Activated CD4-positive, alpha-beta T cell treated with anti-CD3 and anti-CD28 coated beads, Interleukin-2, amount 10 ng/mL, durations not matched to agents 7 days and 5 days (primary cell): ENCODE data around the gene EXOC4. TPM values are rescaled to one million over a fixed set of nuclear protein-coding genes. Genes with fewer than 3 reads are reported as not detected.

Experiments used
- CTCF ChIA-PET: fragments of 350-600 bp; sonication (Branson Sonifier 250); formaldehyde crosslinking; loops from one replicate; lab custom pipeline; 2021; ENCODE audit warnings: antibody characterized with exemption; lab: Charles Lee
- POLR2A ChIA-PET: fragments of 350-600 bp; sonication (Branson Sonifier 250); formaldehyde crosslinking; loops from one replicate; lab custom pipeline; 2021; ENCODE audit warnings: antibody characterized with exemption; lab: Charles Lee
- DNase-seq: peaks from one replicate; pipeline ENCODE4 v3.0.0-alpha.2; 2020
- H3K27ac Mint-ChIP-seq: one replicate; pipeline ENCODE4 v1.8.0; 2021; ENCODE audit warnings: mild to moderate bottlenecking, moderate library complexity, mixed read lengths
- H3K27me3 Mint-ChIP-seq: one replicate; pipeline ENCODE4 v1.8.0; 2021; ENCODE audit warnings: mixed read lengths
- H3K36me3 Mint-ChIP-seq: one replicate; pipeline ENCODE4 v1.8.0; 2021; ENCODE audit warnings: low read depth, mixed read lengths
- H3K4me1 Mint-ChIP-seq: one replicate; pipeline ENCODE4 v1.8.0; 2021; ENCODE audit warnings: mixed read lengths
- H3K4me3 Mint-ChIP-seq: one replicate; pipeline ENCODE4 v1.8.0; 2021; ENCODE audit warnings: mild to moderate bottlenecking, moderate library complexity, mixed read lengths
- H3K9me3 Mint-ChIP-seq: one replicate; pipeline ENCODE4 v1.8.0; 2021; ENCODE audit warnings: mixed read lengths
- total RNA-seq, 2 experiments: library from RNA; stranded (reverse); gene quantifications; one replicate each; pipeline ENCODE4 v1.2.3, GENCODE V29; 2021

The EXOC4 gene
- total RNA-seq, 2 experiments from 2014 or later = 76.7 to 84.6 TPM

DNA sequence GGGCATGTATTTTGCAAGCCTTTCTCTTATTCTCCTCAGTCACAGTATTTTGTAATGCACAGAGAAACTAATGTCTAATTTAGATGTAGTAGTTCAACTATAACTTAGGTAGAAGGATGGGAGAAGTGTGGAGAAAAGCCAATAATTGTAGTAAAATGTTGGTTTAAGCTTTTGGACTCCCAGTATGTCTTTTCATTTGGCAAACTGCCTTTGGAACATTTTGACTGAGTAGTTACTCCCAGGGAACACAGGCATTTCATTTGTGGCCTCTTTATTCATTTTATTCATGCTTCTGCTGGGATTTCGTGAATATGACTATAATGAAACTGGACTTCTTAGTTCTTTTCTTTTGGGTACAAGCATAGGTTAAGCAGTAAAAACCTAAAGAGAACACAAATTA lies 79.0 kb downstream of the EXOC4 start:
- Mint-ChIP-seq H3K4me3 (no peak overlapping the region), H3K27ac (no peak overlapping the region), H3K4me1 (peaks cover 2% of the 10 kb centered on the region), H3K36me3 (peaks cover 33% of the 10 kb centered on the region), H3K9me3 (peaks cover 13% of the 10 kb centered on the region), H3K27me3 (no peaks in the 10 kb centered on the region)
- ChIA-PET CTCF (no interaction called here), POLR2A (no interaction called here)
- no peak for DNase-seq

DNA sequence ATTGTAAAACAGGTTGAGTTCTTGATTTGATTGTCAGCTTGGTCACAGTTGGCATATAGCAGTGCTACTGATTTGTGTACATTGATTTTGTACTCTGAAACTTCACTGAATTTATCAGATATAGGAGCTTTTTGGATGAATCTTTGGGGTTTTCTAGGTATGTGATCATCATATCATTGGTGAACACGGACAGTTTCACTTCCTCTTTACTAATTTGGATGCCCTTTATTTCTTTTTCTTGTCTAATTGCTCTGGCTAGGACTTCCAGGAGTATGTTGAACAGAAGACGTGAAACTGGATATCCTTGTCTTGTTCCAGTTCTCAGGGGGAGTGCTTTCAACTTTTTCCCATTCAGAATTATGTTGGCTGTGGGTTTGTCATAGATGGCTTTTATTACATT lies 86.9 kb downstream of the EXOC4 start:
- no peak overlapping the region for H3K4me3 Mint-ChIP-seq
- H3K4me1 Mint-ChIP-seq = no peaks in the 10 kb centered on the region
- no peaks in the 10 kb centered on the region for H3K27me3 Mint-ChIP-seq
- H3K36me3 Mint-ChIP-seq = peaks cover 46% of the 10 kb centered on the region
- peaks cover 32% of the 10 kb centered on the region for H3K9me3 Mint-ChIP-seq
- no peak overlapping the region for H3K27ac Mint-ChIP-seq
- no peak for DNase-seq
- ChIA-PET CTCF (interaction anchor here (0.6 to 0.8 kb wide), 2 partner anchors 20 to 265 kb away, joined by 3 read pairs; no protein-coding TSS in a partner anchor), POLR2A (no interaction called here)

DNA sequence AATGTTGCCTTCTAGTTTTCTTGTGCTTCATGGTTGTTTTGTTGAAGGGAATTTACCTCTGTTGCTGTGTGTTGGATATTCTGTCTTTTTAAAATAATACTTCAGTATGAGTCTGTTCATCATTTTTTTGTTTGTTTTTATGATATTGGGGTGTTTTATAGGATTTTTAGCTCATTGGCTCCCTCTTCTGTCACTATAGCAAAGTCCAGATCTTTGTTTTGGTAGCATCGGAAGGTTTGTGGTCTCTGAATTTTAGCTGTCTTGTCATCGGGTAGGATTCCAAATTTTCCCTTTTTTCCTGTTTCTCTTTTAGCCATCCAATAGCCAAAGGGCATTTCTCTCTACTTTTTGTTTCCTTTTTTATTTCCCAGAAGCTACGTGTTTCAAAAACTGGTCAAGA lies 91.4 kb downstream of the EXOC4 start:
- H3K9me3 Mint-ChIP-seq = peaks cover 21% of the 10 kb centered on the region
- CTCF ChIA-PET = no interaction called here
- H3K4me1 Mint-ChIP-seq = no peaks in the 10 kb centered on the region
- POLR2A ChIA-PET = no interaction called here
- H3K27me3 Mint-ChIP-seq = no peaks in the 10 kb centered on the region
- H3K4me3 Mint-ChIP-seq = no peak overlapping the region
- no peak for DNase-seq
- no peak overlapping the region for H3K27ac Mint-ChIP-seq
- H3K36me3 Mint-ChIP-seq = peaks cover 33% of the 10 kb centered on the region

DNA sequence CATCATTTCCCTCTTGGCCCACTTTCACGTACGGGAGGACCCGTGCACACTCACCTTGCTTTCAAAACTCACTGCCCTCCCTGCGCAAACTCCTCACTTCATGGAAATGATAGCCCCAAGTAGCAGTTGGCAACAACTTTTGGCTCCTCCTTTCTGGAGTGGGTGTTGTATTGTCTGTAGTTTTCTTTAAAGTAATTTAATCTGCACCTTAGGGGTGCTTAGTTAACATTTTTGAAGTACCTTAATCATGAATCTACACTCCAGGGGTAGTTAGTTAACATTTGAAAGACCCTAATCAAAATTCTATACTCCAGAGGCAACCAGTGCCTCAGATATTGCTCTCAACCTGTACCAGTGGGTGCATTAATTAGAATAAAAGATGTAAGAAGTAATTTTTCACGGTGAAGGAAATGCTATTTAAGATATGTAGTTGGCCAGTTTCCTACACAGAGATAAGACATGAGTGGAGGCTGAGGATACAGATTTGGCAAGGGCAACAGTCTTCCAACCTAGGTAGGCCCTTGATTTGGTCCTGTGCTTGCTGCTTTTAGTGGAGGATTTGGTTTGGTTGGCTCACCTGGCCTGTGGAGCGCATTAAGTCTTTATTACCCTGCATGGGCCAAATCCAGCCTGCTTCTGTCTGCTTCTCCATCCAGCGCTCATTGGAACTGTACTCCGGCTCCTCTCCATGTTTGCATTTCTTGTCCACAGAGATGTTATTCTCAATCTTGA lies 93.0 kb downstream of the EXOC4 start:
- Mint-ChIP-seq H3K4me1 (no peaks in the 10 kb centered on the region), H3K36me3 (peaks cover 26% of the 10 kb centered on the region), H3K27ac (no peak overlapping the region), H3K4me3 (no peak overlapping the region), H3K27me3 (no peaks in the 10 kb centered on the region), H3K9me3 (peaks cover 19% of the 10 kb centered on the region)
- POLR2A ChIA-PET = no interaction called here
- no peak for DNase-seq
- CTCF ChIA-PET = no interaction called here

DNA sequence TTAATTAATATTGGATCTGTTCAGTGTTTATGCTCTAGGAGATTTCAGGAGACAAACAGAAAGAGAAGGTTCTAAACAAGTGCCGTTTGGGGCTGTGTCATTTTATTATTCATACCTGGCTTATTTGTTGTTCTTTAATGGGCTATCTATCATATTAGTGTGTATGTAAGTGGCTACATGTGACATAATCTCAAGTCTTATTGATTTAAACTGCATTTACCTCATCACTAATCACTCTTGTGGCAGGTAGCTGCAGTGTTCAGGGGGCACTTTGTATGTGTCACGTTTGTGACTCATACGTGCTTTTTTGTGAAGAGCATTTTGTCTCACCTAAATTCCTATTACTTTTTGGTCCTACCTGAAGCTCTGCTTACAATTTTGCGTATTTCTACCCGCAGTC lies 95.4 kb downstream of the EXOC4 start:
- DNase-seq = no peak
- no peak overlapping the region for H3K4me3 Mint-ChIP-seq
- no peak overlapping the region for H3K27ac Mint-ChIP-seq
- no peaks in the 10 kb centered on the region for H3K27me3 Mint-ChIP-seq
- H3K4me1 Mint-ChIP-seq = no peaks in the 10 kb centered on the region
- POLR2A ChIA-PET = no interaction called here
- H3K9me3 Mint-ChIP-seq = peaks cover 14% of the 10 kb centered on the region
- H3K36me3 Mint-ChIP-seq = peaks cover 13% of the 10 kb centered on the region
- CTCF ChIA-PET = no interaction called here

DNA sequence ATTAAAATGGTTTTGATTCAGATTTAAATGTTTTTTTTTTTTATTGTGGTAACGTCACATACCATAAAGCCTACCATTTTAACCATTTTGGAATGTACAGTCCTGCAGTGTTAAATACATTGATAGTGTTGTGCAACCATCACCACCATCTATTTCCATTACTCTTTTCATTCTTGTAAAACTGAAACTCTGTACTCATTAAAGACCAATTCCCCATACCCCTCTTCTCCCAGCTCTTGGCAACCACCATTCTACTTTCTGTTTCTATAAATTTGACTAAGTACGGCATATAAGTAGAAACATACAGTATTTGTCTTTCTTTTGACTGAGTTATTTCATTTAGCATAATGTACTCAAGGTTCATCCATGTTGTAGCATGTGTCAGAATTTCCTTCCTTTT lies 96.2 kb downstream of the EXOC4 start:
- H3K27me3 Mint-ChIP-seq = no peaks in the 10 kb centered on the region
- no peak for DNase-seq
- peaks cover 17% of the 10 kb centered on the region for H3K36me3 Mint-ChIP-seq
- no peak overlapping the region for H3K27ac Mint-ChIP-seq
- POLR2A ChIA-PET = no interaction called here
- no peaks in the 10 kb centered on the region for H3K4me1 Mint-ChIP-seq
- peaks cover 19% of the 10 kb centered on the region for H3K9me3 Mint-ChIP-seq
- no peak overlapping the region for H3K4me3 Mint-ChIP-seq
- CTCF ChIA-PET = interaction anchor here (0.8 kb wide), 1 partner anchor 11 kb away, joined by 4 read pairs; no protein-coding TSS in a partner anchor

DNA sequence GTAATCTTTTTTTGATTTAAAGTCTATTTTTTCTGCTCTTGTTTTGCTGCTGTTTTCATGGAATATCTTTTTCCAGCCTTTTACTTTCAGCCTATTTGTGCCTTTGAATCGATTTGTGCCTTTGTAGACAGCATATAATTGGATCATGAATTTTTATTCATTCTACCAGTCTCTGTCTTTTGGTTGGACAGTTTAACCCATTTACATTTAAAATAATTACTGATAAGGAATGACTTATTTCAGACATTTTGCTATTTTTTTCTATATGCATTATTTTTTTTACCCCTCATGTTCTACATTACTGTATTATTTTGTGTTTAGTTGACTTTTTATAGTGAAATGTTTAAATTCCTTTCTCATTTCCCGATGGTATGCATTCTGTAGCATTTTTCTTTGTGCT lies 99.6 kb downstream of the EXOC4 start:
- Mint-ChIP-seq H3K36me3 (peaks cover 19% of the 10 kb centered on the region), H3K27ac (no peak overlapping the region), H3K9me3 (peaks cover 19% of the 10 kb centered on the region), H3K4me3 (no peak overlapping the region), H3K27me3 (no peaks in the 10 kb centered on the region), H3K4me1 (no peaks in the 10 kb centered on the region)
- POLR2A ChIA-PET = no interaction called here
- CTCF ChIA-PET = no interaction called here
- DNase-seq = no peak

DNA sequence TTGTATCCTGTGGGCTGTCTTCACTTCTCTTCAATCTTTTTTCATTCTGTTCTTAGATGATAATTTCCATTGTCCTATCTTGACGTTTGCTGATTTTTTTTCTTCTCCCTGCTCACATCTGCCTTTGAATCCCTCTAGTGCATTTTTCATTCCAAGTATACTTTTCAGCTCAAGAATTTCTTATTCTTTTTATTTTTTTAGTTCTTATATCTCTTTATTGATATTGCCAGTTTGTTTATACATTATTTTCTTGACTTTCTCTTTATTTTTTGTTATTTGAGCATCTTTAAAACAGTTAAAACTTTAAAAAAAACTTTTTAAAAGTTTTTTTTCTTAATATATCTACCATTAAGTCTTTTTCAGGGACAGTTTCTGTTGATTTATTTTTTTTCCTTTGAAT lies 100.9 kb downstream of the EXOC4 start:
- Mint-ChIP-seq H3K9me3 (peaks cover 19% of the 10 kb centered on the region), H3K4me3 (no peak overlapping the region), H3K27ac (no peak overlapping the region), H3K4me1 (no peaks in the 10 kb centered on the region), H3K27me3 (no peaks in the 10 kb centered on the region), H3K36me3 (peaks cover 23% of the 10 kb centered on the region)
- CTCF ChIA-PET = interaction anchor here (0.9 kb wide), 1 partner anchor 11 kb away, joined by 4 read pairs; no protein-coding TSS in a partner anchor
- POLR2A ChIA-PET = no interaction called here
- no peak for DNase-seq

DNA sequence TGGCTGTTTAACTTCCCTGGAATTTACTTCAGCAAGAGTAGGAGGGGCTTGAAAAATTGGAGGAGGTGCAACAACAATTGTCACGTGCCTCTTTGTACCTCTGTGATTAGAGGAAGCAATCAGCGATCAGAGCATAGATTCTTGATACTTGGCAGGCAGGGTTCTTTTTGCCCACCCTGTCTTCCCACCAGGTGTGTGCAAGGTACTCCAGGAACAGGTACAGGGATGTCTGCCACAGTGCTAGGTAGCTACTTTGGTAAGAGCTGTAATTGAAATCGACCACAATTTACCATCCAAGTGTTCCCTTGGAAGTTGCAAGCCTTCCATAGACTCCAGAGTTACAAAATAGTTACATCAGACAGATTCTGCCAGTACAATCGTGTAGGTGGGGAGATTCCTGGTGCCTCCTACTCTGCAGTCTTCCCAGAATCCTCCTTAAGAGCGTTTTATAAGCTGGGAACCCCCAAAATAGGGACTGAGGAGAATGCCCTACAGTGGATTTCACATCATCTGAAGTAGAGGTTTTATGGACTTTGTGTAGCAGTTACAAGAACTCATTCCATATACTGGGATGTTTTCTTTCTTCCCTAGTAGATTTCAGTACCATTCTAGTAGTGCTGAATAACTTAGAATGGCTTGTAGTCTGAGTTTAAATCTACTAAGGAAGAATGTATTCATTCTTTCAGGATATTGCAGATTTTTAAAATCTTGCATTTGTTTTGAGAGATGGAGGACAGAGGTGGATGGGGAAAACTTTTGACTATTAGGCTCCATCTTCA lies 101.9 kb downstream of the EXOC4 start:
- ChIA-PET CTCF (no interaction called here), POLR2A (no interaction called here)
- no peaks in the 10 kb centered on the region for H3K27me3 Mint-ChIP-seq

DNA sequence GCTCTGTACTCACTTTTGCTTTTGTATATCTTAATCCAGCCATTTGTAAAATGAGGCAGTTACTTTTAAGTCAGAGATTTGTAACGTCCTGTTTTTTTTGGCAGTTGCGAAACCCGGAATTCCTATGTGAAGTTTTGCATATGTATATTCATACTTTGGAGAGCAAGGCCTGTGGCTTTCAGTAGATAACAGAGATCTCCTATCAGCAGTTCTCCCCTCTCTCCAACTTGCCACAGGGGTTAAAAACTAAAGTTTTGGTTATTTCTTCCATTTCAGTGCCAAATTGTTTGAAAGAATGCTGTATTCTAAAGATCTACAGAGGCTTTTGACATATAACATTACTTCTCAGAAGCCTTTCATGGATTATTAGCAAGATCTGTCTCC lies 102.4 kb downstream of the EXOC4 start:
- Mint-ChIP-seq H3K9me3 (peaks cover 15% of the 10 kb centered on the region), H3K36me3 (peaks cover 21% of the 10 kb centered on the region), H3K4me3 (no peak overlapping the region), H3K4me1 (no peaks in the 10 kb centered on the region), H3K27me3 (no peaks in the 10 kb centered on the region), H3K27ac (no peak overlapping the region)
- ChIA-PET CTCF (no interaction called here), POLR2A (no interaction called here)
- DNase-seq = no peak

More for the DNA sequence above, 101.9 kb downstream of the EXOC4 start:
- Mint-ChIP-seq H3K9me3 (peaks cover 17% of the 10 kb centered on the region), H3K4me1 (no peaks in the 10 kb centered on the region), H3K36me3 (peaks cover 23% of the 10 kb centered on the region), H3K4me3 (no peak overlapping the region), H3K27ac (no peak overlapping the region)
- no peak for DNase-seq

DNA sequence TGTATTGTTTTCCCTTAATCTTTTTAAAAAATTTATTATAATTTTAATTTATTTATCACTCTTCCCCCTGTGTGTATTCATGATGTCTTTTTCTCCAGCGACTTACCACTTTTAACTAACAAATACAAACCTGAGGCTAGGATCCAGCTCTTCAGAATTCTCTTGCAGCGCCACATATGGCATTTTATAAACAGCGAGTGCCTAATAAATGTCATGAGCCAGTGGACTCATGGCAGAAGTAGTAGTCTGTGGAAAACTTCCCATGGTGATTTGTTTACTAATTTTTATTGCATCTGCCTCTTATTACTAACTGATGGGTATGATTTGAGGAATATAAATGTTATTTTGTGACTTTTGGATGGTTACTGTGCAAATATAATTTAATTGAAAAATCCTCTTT lies 102.9 kb downstream of the EXOC4 start:
- Mint-ChIP-seq H3K4me3 (no peak overlapping the region), H3K4me1 (no peaks in the 10 kb centered on the region), H3K27ac (no peak overlapping the region), H3K36me3 (peaks cover 20% of the 10 kb centered on the region), H3K9me3 (peaks cover 13% of the 10 kb centered on the region), H3K27me3 (no peaks in the 10 kb centered on the region)
- no peak for DNase-seq
- POLR2A ChIA-PET = no interaction called here
- CTCF ChIA-PET = no interaction called here

DNA sequence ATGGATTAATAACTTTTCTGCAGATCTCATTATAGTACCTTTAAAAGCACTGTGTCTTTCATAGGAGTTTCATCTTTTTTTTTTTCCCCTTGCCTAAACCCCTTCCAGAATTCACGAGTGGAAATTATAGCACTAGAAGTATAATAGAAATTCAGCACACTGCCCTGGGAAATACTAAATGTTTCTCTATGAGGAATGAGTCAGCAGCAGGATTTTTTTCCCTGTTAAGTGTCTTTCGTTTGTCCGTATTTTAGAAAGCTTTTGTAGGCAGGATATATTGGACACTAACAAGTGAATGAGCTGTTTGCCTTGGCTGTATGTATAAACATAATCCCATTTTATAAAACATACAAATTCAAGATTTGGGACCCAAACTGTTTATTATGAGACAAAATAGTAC lies 105.8 kb downstream of the EXOC4 start:
- H3K27ac Mint-ChIP-seq = no peak overlapping the region
- no peaks in the 10 kb centered on the region for H3K4me1 Mint-ChIP-seq
- no peaks in the 10 kb centered on the region for H3K27me3 Mint-ChIP-seq
- peaks cover 23% of the 10 kb centered on the region for H3K36me3 Mint-ChIP-seq
- ChIA-PET POLR2A (no interaction called here), CTCF (no interaction called here)
- H3K9me3 Mint-ChIP-seq = peaks cover under 1% of the 10 kb centered on the region
- DNase-seq = no peak
- no peak overlapping the region for H3K4me3 Mint-ChIP-seq

DNA sequence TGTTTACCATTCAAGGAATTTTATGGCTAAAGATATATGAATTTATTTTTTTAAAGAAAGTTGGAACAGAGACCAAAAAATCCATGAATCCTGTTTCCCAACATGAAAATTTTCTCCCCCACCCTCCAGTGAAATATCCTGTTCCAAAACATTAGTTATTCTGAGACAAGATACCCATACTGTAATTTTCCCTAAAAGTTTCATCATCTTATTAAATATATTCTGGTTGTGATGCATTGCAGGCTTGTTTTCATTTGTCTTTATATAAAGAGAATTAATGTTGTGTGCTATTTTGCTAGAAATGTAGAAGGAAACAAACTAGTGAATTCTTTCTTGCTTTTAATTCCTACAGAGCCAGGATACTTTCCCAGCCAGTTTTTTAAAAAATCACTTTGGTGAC lies 106.6 kb downstream of the EXOC4 start:
- ChIA-PET CTCF (no interaction called here), POLR2A (no interaction called here)
- no peak for DNase-seq
- no peaks in the 10 kb centered on the region for H3K9me3 Mint-ChIP-seq
- no peaks in the 10 kb centered on the region for H3K4me1 Mint-ChIP-seq
- H3K36me3 Mint-ChIP-seq = peaks cover 23% of the 10 kb centered on the region
- no peak overlapping the region for H3K4me3 Mint-ChIP-seq
- no peaks in the 10 kb centered on the region for H3K27me3 Mint-ChIP-seq
- no peak overlapping the region for H3K27ac Mint-ChIP-seq
